H1 (cell line): ENCODE measurements around the gene EMC10. TPM values are rescaled to one million over a fixed set of nuclear protein-coding genes. Genes with fewer than 3 reads are reported as not detected.

Experiments used
- ATF3 ChIP-seq: IDR thresholded peaks from 2 replicates; pipeline ENCODE4 v1.6.1; 2011; ENCODE audit warnings: low read depth, mild to moderate bottlenecking, low read length; ENCODE audit not compliant: insufficient read depth
- BACH1 ChIP-seq: IDR thresholded peaks from 2 replicates; pipeline ENCODE4 v1.6.1; 2012; ENCODE audit warnings: low read length, improper control_type of control experiment
- BCL11A ChIP-seq, 2 experiments: IDR thresholded peaks; one replicate each; pipeline ENCODE4 v1.6.1; 2011; ENCODE audit warnings: low read depth in 2 of 2, low read length in 2 of 2, mild to moderate bottlenecking in 2 of 2
- CBX5 ChIP-seq: fragments of 300-800, 300-1000 bp; sonication (generic); IDR thresholded peaks from 2 replicates; pipeline ENCODE4 v1.7.1; 2016; ENCODE audit warnings: antibody characterized with exemption, low read length, low read depth
- CBX8 ChIP-seq: fragments of 300-800, 300-1000 bp; sonication (generic); IDR thresholded peaks from 2 replicates; pipeline ENCODE4 v1.7.1; 2016; ENCODE audit warnings: low read depth, low read length, borderline replicate concordance
- KDM1A ChIP-seq: fragments of 200-600, 300-600 bp; sonication (generic); IDR thresholded peaks from 2 replicates; pipeline ENCODE4 v1.7.1; 2016; ENCODE audit warnings: mild to moderate bottlenecking, low read length, borderline replicate concordance
- MAX ChIP-seq: IDR thresholded peaks from 2 replicates; pipeline ENCODE4 v1.6.1; 2012; ENCODE audit warnings: inconsistent platforms
- NRF1 ChIP-seq: IDR thresholded peaks from 2 replicates; pipeline ENCODE4 v1.6.1; 2011; ENCODE audit warnings: mild to moderate bottlenecking, low read depth, low read length, improper control_type of control experiment
- RAD21 ChIP-seq, 2 experiments: IDR thresholded peaks in 1 of 2; conservative IDR thresholded peaks in 1 of 2; 2 replicates each; pipeline ENCODE4 v1.6.1; 2011; ENCODE audit warnings: low read depth in 2 of 2, low read length in 2 of 2, improper control_type of control experiment in 1 of 2, inconsistent platforms in 1 of 2, mild to moderate bottlenecking in 1 of 2, moderate library complexity in 1 of 2
- RNF2 ChIP-seq: fragments of 200-900, 300-1000 bp; sonication (generic); IDR thresholded peaks from 2 replicates; pipeline ENCODE4 v1.7.1; 2016; ENCODE audit warnings: borderline replicate concordance, low read depth, mild to moderate bottlenecking, antibody characterized with exemption, low read length; ENCODE audit not compliant: poor library complexity, severe bottlenecking; ENCODE audit errors: missing control alignments
- SAP30 ChIP-seq: fragments of 300-600 bp; sonication (generic); IDR thresholded peaks from 2 replicates; pipeline ENCODE4 v1.7.1; 2012; ENCODE audit warnings: low read length, moderate library complexity, mild to moderate bottlenecking, inconsistent platforms; ENCODE audit not compliant: insufficient read depth, insufficient replicate concordance
- SIN3A ChIP-seq, 2 experiments: IDR thresholded peaks in 1 of 2; conservative IDR thresholded peaks in 1 of 2; 2 replicates each; pipeline ENCODE4 v1.6.1; 2011 to 2012; ENCODE audit warnings: low read length in 2 of 2, improper control_type of control experiment in 1 of 2, low read depth in 1 of 2, mild to moderate bottlenecking in 1 of 2
- SP2 ChIP-seq: IDR thresholded peaks from 2 replicates; pipeline ENCODE4 v1.6.1; 2012; ENCODE audit warnings: mild to moderate bottlenecking, low read length, inconsistent platforms
- SRF ChIP-seq: IDR thresholded peaks from 2 replicates; pipeline ENCODE4 v1.6.1; 2011; ENCODE audit warnings: mild to moderate bottlenecking, low read depth, low read length, moderate library complexity
- TAF7 ChIP-seq: optimal IDR thresholded peaks from 2 replicates; pipeline ENCODE3; 2011; ENCODE audit warnings: low read depth, mild to moderate bottlenecking, inconsistent platforms, low read length, moderate library complexity, borderline replicate concordance
- TCF12 ChIP-seq: IDR thresholded peaks from 2 replicates; pipeline ENCODE4 v1.6.1; 2011; ENCODE audit warnings: low read depth, mild to moderate bottlenecking, low read length
- polyA plus RNA-seq, 7 experiments: library from polyadenylated mRNA; depleted of rRNA in 3 of 7; stranded (reverse) in 5 of 7; unstranded in 2 of 7; fragments of >200 nt in 5 of 7; fragments of 200-250 nt in 2 of 7; gene quantifications; 1 replicate in 5 of 7; 2 replicates in 1 of 7; 4 replicates in 1 of 7; pipeline versions ENCODE4 v1.2.1 to v1.2.3, GENCODE V29; 2011 to 2013; ENCODE audit warnings: missing spikeins in 2 of 7, mixed read lengths in 2 of 7
- total RNA-seq: library from RNA; stranded (reverse); fragmentation: NEBNext Ultra II Directional; extraction: Animal tissue kit (Norgen Biotek cat#: 25700); gene quantifications from 2 replicates; pipeline ENCODE4 v1.2.1, GENCODE V29; 2021

The EMC10 gene
- total and polyA plus RNA-seq, 2 of the 8 experiments (the other 6 are each of a cell fraction or from before 2014, with no cell fraction given) = 77.6 to 103 TPM

GRCh38 chr19:50427997-50428425, 48.3 kb upstream of the EMC10 start (continued):
- no peak; a peak in 1 of 4 replicates for TF ChIP-seq RAD21 (IDR thresholded peaks at IDR 0.05 in 1 of 2, conservative IDR thresholded peaks at IDR 0.05 in 1 of 2; ENCODE audit: low read depth in 2 of 2, low read length in 2 of 2)
- TF ChIP-seq TCF12 = no peak
- no peak for TF ChIP-seq CBX5
- TF ChIP-seq MAX = peak; percentile 53
- TF ChIP-seq SRF = no peak
- TF ChIP-seq BACH1 = no peak
- no peak for TF ChIP-seq NRF1
- no peak for TF ChIP-seq RNF2
- TF ChIP-seq TAF7 = no peak
- TF ChIP-seq CBX8 = no peak
- no peak for TF ChIP-seq BCL11A (IDR thresholded peaks at IDR 0.05; ENCODE audit: low read depth in 2 of 2, low read length in 2 of 2)
- TF ChIP-seq SIN3A (conservative IDR thresholded peaks at IDR 0.05 in 1 of 2, IDR thresholded peaks at IDR 0.05 in 1 of 2; ENCODE audit: low read depth in 1 of 2, low read length in 2 of 2) = no peak
- no peak for TF ChIP-seq ATF3
- TF ChIP-seq SP2 = no peak
- TF ChIP-seq KDM1A = no peak
- TF ChIP-seq SAP30 = no peak
